ENCODE measurements around the gene PSMD1.

The PSMD1 gene

GRCh38 chr2:231197706-231198290, 141.1 kb downstream of the PSMD1 start:
- no peak for TF ChIP-seq TAF1 (IDR thresholded peaks at IDR 0.05; ENCODE audit: borderline replicate concordance, insufficient read depth, low read length)
- no peak for TF ChIP-seq POLR2AphosphoS5 (IDR thresholded peaks at IDR 0.05; ENCODE audit: low read depth, low read length)
- TF ChIP-seq, protein P1, sequence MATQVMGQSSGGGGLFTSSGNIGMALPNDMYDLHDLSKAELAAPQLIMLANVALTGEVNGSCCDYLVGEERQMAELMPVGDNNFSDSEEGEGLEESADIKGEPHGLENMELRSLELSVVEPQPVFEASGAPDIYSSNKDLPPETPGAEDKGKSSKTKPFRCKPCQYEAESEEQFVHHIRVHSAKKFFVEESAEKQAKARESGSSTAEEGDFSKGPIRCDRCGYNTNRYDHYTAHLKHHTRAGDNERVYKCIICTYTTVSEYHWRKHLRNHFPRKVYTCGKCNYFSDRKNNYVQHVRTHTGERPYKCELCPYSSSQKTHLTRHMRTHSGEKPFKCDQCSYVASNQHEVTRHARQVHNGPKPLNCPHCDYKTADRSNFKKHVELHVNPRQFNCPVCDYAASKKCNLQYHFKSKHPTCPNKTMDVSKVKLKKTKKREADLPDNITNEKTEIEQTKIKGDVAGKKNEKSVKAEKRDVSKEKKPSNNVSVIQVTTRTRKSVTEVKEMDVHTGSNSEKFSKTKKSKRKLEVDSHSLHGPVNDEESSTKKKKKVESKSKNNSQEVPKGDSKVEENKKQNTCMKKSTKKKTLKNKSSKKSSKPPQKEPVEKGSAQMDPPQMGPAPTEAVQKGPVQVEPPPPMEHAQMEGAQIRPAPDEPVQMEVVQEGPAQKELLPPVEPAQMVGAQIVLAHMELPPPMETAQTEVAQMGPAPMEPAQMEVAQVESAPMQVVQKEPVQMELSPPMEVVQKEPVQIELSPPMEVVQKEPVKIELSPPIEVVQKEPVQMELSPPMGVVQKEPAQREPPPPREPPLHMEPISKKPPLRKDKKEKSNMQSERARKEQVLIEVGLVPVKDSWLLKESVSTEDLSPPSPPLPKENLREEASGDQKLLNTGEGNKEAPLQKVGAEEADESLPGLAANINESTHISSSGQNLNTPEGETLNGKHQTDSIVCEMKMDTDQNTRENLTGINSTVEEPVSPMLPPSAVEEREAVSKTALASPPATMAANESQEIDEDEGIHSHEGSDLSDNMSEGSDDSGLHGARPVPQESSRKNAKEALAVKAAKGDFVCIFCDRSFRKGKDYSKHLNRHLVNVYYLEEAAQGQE (IDR thresholded peaks at IDR 0.05; ENCODE audit: insufficient read depth in 1 of 2, low read depth in 2 of 2, low read length in 2 of 2), result no peak
- TF ChIP-seq FOXP2 (optimal IDR thresholded peaks at IDR 0.05; ENCODE audit: borderline replicate concordance, extremely low read depth, extremely low read length, insufficient read depth), result no peak
- TF ChIP-seq SIN3A (IDR thresholded peaks at IDR 0.05; ENCODE audit: borderline replicate concordance, insufficient read depth, low read length), result no peak

DNA sequence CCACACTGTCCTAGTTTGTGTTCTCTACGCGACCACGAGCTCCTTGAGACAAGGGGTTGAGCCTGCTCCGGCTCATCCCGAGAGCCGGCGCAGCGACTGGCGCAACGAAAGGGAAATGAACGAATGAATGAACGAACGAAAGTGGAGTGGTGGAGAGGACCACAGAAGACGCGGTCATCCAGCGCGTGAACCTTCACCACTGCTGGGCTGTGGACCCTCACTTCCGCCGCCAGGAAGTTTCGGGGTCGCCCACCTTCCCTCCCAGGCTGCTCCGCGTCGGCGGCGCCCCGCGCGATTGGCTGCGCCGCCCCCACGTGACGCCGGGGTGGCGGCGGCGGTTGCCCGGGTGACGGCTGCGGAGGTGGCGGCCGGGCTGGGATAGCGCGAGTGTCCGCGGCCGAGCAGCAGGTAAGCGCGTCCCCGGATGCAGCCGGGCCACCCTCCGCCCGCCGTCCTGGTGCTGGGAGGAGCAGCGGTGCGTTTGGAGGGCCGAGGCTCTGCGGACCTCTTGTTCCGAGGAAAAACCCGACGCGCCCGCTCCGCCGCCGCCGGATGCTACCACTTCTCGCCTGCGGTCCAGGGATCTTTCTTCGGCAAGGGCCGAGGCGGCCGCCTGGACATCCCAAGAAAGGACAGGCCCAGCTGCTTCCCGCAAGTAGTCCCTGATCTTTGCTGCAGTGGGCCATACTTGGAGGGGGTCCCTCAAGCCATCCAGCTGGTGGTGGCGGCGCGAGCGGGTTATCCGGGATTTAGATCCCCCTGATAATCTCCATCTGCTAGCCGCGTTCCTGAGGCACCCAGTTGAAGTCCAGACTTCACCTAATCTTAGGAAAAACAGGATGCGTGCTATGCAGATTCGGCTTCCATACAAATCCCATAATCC, 141.9 kb downstream of the PSMD1 start, which contains the start of gene ARMC9:
Gene ARMC9, plus strand, starts transcription at position 341 of the 883 bp plus-strand sequence. CDS start 7,608 bp downstream, outside the sequence.
- no peak for TF ChIP-seq TAF1 (IDR thresholded peaks at IDR 0.05; ENCODE audit: borderline replicate concordance, insufficient read depth, low read length)
- TF ChIP-seq FOXP2 (optimal IDR thresholded peaks at IDR 0.05; ENCODE audit: borderline replicate concordance, extremely low read depth, extremely low read length, insufficient read depth), result peak; percentile 15
- peak; percentile 63 for TF ChIP-seq POLR2AphosphoS5 (IDR thresholded peaks at IDR 0.05; ENCODE audit: low read depth, low read length)

DNA sequence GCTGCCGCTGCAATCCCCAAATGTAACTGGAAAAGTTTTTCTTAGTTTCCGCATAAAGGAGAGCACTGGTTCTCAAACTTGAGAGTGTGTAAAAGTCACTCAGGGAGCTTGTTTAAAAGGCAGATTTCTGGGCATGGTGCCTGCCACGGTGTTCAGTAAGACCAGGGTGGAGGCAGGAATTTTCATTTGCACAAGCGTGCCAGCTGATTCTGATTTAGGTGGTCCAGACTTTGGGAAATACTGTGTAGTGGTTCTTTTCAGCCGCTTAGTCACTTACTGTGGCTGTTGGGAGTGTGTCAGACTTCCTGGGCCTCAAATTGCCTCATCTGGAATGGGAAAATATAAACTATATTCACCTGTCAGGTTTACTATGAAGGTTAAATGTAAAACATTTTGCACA, 142.6 kb downstream of the PSMD1 start:
- TF ChIP-seq FOXP2 (optimal IDR thresholded peaks at IDR 0.05; ENCODE audit: borderline replicate concordance, extremely low read depth, extremely low read length, insufficient read depth) (no peak), TAF1 (IDR thresholded peaks at IDR 0.05; ENCODE audit: borderline replicate concordance, insufficient read depth, low read length) (no peak), POLR2AphosphoS5 (IDR thresholded peaks at IDR 0.05; ENCODE audit: low read depth, low read length) (no peak), SIN3A (IDR thresholded peaks at IDR 0.05; ENCODE audit: borderline replicate concordance, insufficient read depth, low read length) (no peak)
- TF ChIP-seq, protein P1 (IDR thresholded peaks at IDR 0.05; ENCODE audit: insufficient read depth in 1 of 2, low read depth in 2 of 2, low read length in 2 of 2), result no peak

GRCh38 chr2:231200805-231201474, 144.3 kb downstream of the PSMD1 start:
- TF ChIP-seq TAF1 (IDR thresholded peaks at IDR 0.05; ENCODE audit: borderline replicate concordance, insufficient read depth, low read length) (no peak), FOXP2 (optimal IDR thresholded peaks at IDR 0.05; ENCODE audit: borderline replicate concordance, extremely low read depth, extremely low read length, insufficient read depth) (no peak), POLR2AphosphoS5 (IDR thresholded peaks at IDR 0.05; ENCODE audit: low read depth, low read length) (no peak), SIN3A (IDR thresholded peaks at IDR 0.05; ENCODE audit: borderline replicate concordance, insufficient read depth, low read length) (no peak)
- TF ChIP-seq, protein P1 (IDR thresholded peaks at IDR 0.05; ENCODE audit: insufficient read depth in 1 of 2, low read depth in 2 of 2, low read length in 2 of 2), result no peak

GRCh38 chr2:231201475-231201814, 144.8 kb downstream of the PSMD1 start:
- TF ChIP-seq, protein P1 (IDR thresholded peaks at IDR 0.05; ENCODE audit: insufficient read depth in 1 of 2, low read depth in 2 of 2, low read length in 2 of 2), result no peak
- TF ChIP-seq POLR2AphosphoS5 (IDR thresholded peaks at IDR 0.05; ENCODE audit: low read depth, low read length), result no peak
- TF ChIP-seq FOXP2 (optimal IDR thresholded peaks at IDR 0.05; ENCODE audit: borderline replicate concordance, extremely low read depth, extremely low read length, insufficient read depth), result no peak
- no peak for TF ChIP-seq TAF1 (IDR thresholded peaks at IDR 0.05; ENCODE audit: borderline replicate concordance, insufficient read depth, low read length)
- no peak for TF ChIP-seq SIN3A (IDR thresholded peaks at IDR 0.05; ENCODE audit: borderline replicate concordance, insufficient read depth, low read length)

Measured in PFSK-1 (cell line).